OCI-LY3 (cell line): ENCODE measurements around the gene UBA3.

ENCODE experiments used
- H2AFZ ChIP-seq: fragments of 200-600, 300-600 bp; shearing (Covaris generic); 2 replicates; pipeline ENCODE4 v1.6.0; 2014; ENCODE audit warnings: antibody characterized with exemption, low read depth, low read length
- H3K27ac ChIP-seq: fragments of 200-600, 300-600 bp; sonication (generic); 2 replicates; pipeline ENCODE4 v1.5.1; 2014; ENCODE audit warnings: mild to moderate bottlenecking, low read length, moderate library complexity, mixed read lengths
- H3K27me3 ChIP-seq: fragments of 200-600, 300-600 bp; sonication (generic); 2 replicates; pipeline ENCODE4 v1.6.1; 2014; ENCODE audit warnings: low read depth, low read length, mixed read lengths
- H3K36me3 ChIP-seq: fragments of 200-600, 300-600 bp; sonication (generic); replicated peaks from 2 replicates; pipeline ENCODE3; 2014; ENCODE audit warnings: low read depth, low read length, mixed read lengths
- H3K4me1 ChIP-seq: fragments of 300-600, 200-600 bp; sonication (generic); 2 replicates; pipeline ENCODE4 v1.6.1; 2014; ENCODE audit warnings: low read length, mixed read lengths
- H3K4me2 ChIP-seq: fragments of 200-600, 300-600 bp; sonication (generic); 2 replicates; pipeline ENCODE4 v1.6.1; 2014; ENCODE audit warnings: low read length, mixed read lengths
- H3K4me3 ChIP-seq: fragments of 300-600, 200-600 bp; sonication (generic); 2 replicates; pipeline ENCODE4 v1.5.1; 2014; ENCODE audit warnings: antibody characterized with exemption, mild to moderate bottlenecking, low read length, moderate library complexity
- H3K79me2 ChIP-seq: fragments of 300-600, 200-600 bp; shearing (Covaris generic); 2 replicates; pipeline ENCODE4 v1.6.1; 2014; ENCODE audit warnings: mild to moderate bottlenecking, low read length, mixed read lengths
- H3K9ac ChIP-seq: fragments of 300-600, 200-600 bp; shearing (Covaris generic); 2 replicates; pipeline ENCODE4 v1.6.0; 2014; ENCODE audit warnings: mild to moderate bottlenecking, low read length, moderate library complexity
- H3K9me3 ChIP-seq: fragments of 200-600, 300-600 bp; shearing (Covaris generic); 2 replicates; pipeline ENCODE4 v1.6.1; 2014; ENCODE audit warnings: low read length, mixed read lengths; ENCODE audit not compliant: insufficient read depth
- H4K20me1 ChIP-seq: fragments of 200-600, 300-600 bp; sonication (generic); 2 replicates; pipeline ENCODE4 v1.6.1; 2016; ENCODE audit warnings: low read length, mixed read lengths; ENCODE audit not compliant: insufficient read depth
- EZH2phosphoT487 ChIP-seq: fragments of 200-600 bp; shearing (Covaris generic); IDR thresholded peaks from 2 replicates; pipeline ENCODE4 v1.6.1; 2018; ENCODE audit warnings: antibody characterized with exemption, mixed run types, low read depth
- TF ChIP-seq, protein P1 (sequence below): fragments of 200-600, 300-600 bp; sonication (generic); IDR thresholded peaks from 2 replicates; pipeline ENCODE4 v1.5.1; 2014; ENCODE audit warnings: antibody characterized with exemption, low read length, low read depth

The UBA3 gene

DNA sequence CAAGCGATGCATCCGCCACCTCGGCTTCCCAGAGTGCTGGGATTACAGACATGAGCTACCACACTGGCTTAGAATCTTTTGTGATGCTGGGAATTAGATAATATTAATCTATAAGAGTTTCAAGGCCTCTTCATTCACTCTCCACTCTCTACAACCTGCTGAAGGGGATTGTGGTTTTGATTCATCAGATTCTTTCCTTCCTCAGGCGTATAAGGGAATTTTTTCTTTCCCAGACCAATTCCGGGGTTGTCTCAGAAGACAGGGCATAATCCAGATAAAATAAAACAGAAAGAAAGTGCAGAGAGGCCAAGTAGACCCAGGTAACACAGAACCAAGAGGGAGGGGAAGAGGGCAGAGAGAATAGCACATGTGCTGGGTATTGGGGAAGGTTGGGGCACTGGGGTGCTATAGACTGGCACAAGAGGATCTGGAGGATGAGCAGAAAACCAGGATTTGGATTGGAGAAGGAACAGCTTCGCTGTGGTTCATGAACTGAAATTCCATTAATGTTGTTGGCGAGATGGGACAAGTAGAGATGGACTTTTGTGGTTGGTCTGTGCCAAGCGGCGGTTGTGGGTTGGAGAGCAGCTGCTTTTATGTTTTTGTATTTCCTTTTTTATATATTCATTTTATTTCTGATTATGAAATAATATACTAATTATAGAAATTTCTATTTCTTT is 17.4 kb upstream of the UBA3 start:
- Histone ChIP-seq H3K79me2 (peaks cover 49% of the 10 kb centered on the region), H3K4me2 (no peak overlapping the region), H3K9ac (no peak overlapping the region)

DNA sequence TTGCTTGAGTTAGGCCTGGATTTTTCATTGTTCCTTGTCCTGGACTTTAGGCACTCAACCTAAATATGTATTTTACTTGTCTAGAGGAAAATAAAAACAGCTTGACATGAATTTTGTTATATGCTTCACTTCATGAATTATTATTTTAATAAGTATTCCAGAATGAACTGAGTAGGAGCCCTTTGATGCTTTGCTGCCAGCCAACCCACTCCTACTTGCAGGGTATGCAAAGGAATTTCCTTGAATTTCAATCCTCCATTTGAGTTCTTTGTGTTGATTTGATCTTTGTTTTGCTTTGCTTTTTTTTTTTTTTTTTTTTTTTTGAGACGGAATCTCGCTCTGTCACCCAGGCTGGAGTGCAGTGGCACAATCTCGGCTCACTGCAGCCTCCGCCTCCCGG is 16.1 kb upstream of the UBA3 start:
- Histone ChIP-seq H3K4me2 (no peak overlapping the region), H3K27ac (no peak overlapping the region)

More for the DNA sequence above, 17.4 kb upstream of the UBA3 start:
- H4K20me1 ChIP-seq: peaks cover 12% of the 10 kb centered on the region; the same call in 1 of the 2 replicates
- H3K27me3 ChIP-seq: no peaks in the 10 kb centered on the region
- H3K4me1 ChIP-seq: peaks cover 25% of the 10 kb centered on the region
- H3K27ac ChIP-seq: no peak overlapping the region
- TF ChIP-seq, protein P1, sequence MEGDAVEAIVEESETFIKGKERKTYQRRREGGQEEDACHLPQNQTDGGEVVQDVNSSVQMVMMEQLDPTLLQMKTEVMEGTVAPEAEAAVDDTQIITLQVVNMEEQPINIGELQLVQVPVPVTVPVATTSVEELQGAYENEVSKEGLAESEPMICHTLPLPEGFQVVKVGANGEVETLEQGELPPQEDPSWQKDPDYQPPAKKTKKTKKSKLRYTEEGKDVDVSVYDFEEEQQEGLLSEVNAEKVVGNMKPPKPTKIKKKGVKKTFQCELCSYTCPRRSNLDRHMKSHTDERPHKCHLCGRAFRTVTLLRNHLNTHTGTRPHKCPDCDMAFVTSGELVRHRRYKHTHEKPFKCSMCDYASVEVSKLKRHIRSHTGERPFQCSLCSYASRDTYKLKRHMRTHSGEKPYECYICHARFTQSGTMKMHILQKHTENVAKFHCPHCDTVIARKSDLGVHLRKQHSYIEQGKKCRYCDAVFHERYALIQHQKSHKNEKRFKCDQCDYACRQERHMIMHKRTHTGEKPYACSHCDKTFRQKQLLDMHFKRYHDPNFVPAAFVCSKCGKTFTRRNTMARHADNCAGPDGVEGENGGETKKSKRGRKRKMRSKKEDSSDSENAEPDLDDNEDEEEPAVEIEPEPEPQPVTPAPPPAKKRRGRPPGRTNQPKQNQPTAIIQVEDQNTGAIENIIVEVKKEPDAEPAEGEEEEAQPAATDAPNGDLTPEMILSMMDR: no peak
- no peak for TF ChIP-seq EZH2phosphoT487
- no peak overlapping the region for H2AFZ ChIP-seq
- no peaks in the 10 kb centered on the region for H3K9me3 ChIP-seq
- H3K36me3 ChIP-seq: peaks cover 32% of the 10 kb centered on the region
- no peak overlapping the region for H3K4me3 ChIP-seq

DNA sequence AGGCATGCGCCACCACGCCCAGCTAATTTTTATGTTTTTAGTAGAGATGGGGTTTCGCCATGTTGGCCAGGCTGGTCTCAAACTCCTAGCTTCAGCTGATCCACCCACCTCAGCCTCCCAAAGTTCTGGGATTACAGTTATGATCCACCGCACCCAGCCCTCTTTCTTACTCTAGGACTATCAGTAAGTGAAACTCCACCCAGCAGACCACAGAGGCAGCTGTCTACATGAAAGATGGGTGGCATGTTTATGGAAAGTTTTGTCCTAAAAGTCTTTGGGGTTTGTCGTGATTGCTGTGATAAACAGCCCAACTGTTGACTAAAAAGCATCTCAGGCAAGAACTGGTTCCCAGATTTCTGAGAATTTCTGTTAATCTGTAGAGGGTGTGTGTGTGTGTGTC is 15.5 kb upstream of the UBA3 start:
- no peak for TF ChIP-seq EZH2phosphoT487
- TF ChIP-seq, protein P1: no peak

More for the DNA sequence above, 16.1 kb upstream of the UBA3 start:
- Histone ChIP-seq H3K36me3 (peaks cover 23% of the 10 kb centered on the region), H3K79me2 (peaks cover 58% of the 10 kb centered on the region), H3K4me3 (no peak overlapping the region), H2AFZ (no peak overlapping the region), H4K20me1 (peaks cover 12% of the 10 kb centered on the region; the same call in 1 of the 2 replicates), H3K27me3 (no peaks in the 10 kb centered on the region), H3K9ac (no peak overlapping the region), H3K4me1 (peaks cover 36% of the 10 kb centered on the region), H3K9me3 (no peaks in the 10 kb centered on the region)
- no peak for TF ChIP-seq EZH2phosphoT487
- TF ChIP-seq, protein P1: no peak

DNA sequence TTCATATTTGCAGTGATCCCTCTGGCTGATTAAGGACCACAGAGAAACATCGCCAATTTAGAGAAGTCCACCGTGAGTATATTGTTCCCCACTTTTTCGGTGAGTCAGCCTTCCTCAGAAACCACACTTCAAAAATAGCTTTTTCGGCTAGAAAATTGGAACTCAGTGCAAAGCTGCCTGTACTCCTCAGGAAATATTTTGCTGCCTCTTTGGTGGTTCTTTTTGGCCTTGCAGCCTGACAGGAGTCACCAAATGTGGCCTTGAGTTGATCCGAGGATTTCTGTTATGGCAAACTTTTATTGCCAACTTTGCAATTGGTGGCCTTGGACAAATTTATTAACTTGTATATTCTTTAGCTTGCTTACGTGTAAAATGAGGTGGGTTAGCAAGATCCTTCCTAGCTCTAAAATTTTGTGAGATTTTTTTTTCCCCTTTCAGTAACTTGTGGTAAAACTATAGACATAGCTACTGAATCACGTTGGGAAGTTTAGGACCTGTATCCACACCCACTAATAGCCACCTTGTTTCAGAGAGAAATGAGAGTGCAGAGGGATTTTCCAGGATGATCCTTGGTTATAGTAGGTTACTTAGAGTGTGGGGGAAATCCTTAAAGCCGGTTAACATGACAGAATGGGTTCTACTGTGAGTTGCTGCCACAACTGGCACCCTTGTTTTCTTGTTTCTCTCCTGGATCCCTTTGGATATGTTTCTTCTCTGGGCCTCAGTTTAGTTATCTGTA is 14.5 kb upstream of the UBA3 start:
- Histone ChIP-seq H3K4me3 (no peak overlapping the region), H3K9ac (no peak overlapping the region), H3K4me1 (peaks cover 43% of the 10 kb centered on the region), H3K36me3 (peaks cover 21% of the 10 kb centered on the region), H3K79me2 (peaks cover 69% of the 10 kb centered on the region), H3K4me2 (no peak overlapping the region), H3K27me3 (no peaks in the 10 kb centered on the region), H3K27ac (no peak overlapping the region), H4K20me1 (peaks cover 12% of the 10 kb centered on the region; the same call in 1 of the 2 replicates), H2AFZ (no peak overlapping the region), H3K9me3 (no peaks in the 10 kb centered on the region)
- no peak for TF ChIP-seq EZH2phosphoT487
- TF ChIP-seq, protein P1: no peak

More for the DNA sequence above, 15.5 kb upstream of the UBA3 start:
- no peak overlapping the region for H3K27ac ChIP-seq
- H3K9me3 ChIP-seq: no peaks in the 10 kb centered on the region
- peaks cover 38% of the 10 kb centered on the region for H3K4me1 ChIP-seq
- H3K9ac ChIP-seq: no peak overlapping the region
- H3K36me3 ChIP-seq: peaks cover 20% of the 10 kb centered on the region
- H3K4me2 ChIP-seq: no peak overlapping the region
- no peak overlapping the region for H2AFZ ChIP-seq
- peaks cover 12% of the 10 kb centered on the region; the same call in 1 of the 2 replicates for H4K20me1 ChIP-seq
- H3K79me2 ChIP-seq: peaks cover 64% of the 10 kb centered on the region
- no peak overlapping the region for H3K4me3 ChIP-seq
- no peaks in the 10 kb centered on the region for H3K27me3 ChIP-seq
